ENCODE results near the gene LRSAM1.
A peak's percentile ranks its signal among the peaks of the same experiment; 100 is the strongest.

Gene LRSAM1

DNA sequence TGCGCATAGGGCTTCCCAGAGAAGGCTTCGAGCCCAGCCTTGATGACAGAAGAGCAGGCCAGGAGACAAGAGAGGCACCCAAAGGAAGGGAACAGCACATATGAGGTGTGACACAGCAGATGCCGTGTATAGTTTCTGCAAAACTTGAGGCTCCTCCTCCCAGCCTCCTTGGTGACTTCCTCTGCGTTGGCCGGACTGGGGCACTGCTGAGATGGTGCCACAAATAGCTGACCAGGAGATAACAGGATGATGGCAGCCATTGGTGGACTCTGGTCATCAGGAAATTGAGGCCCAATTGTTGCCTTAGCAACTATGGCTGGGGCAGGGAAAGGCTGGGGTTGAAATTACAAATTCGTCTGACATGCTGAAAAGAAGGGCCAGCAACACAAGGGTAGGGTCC, 32.0 kb upstream of the LRSAM1 start:
- H3K9me3 Mint-ChIP-seq: no peaks in the 10 kb centered on the region
- H3K36me3 Mint-ChIP-seq (ENCODE audit: insufficient read depth): peaks cover 14% of the 10 kb centered on the region
- no peak for ATAC-seq (replicated peaks)
- no peak for DNase-seq
- H3K27me3 Mint-ChIP-seq: no peaks in the 10 kb centered on the region
- H3K27ac Mint-ChIP-seq: no peak overlapping the region
- H3K4me3 Mint-ChIP-seq: no peak overlapping the region
- peaks cover 21 to 27% of the 10 kb centered on the region in 2 donors for H3K4me1 Mint-ChIP-seq (ENCODE audit: low read depth in 2 of 2)

DNA sequence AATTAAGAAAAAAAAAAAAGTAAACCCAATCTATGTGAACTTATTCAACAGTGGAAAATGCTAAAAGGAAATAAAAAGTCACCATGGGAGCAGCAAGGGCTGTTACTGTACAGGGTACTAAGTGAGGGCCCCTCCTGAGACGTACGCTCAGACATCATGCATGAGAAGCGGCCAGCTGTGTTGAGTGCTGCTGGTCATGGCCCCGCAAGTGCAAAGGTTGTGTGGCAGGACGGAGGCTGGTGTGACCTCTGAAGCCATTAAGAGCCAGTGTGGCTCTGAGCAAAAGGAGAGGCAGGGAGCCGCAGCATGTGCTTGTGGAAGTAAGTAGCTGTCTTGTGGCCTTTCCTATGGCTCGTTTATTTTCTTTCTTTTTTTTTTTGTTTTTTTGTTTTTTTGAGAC, 30.3 kb upstream of the LRSAM1 start:
- ATAC-seq (replicated peaks) (no peak), DNase-seq (no peak)
- Mint-ChIP-seq H3K27ac (no peak overlapping the region), H3K36me3 (ENCODE audit: insufficient read depth) (peaks cover 25% of the 10 kb centered on the region), H3K4me3 (no peak overlapping the region), H3K9me3 (no peaks in the 10 kb centered on the region), H3K27me3 (no peaks in the 10 kb centered on the region), H3K4me1 (ENCODE audit: low read depth in 2 of 2) (peaks cover 33 to 44% of the 10 kb centered on the region in 2 donors)

DNA sequence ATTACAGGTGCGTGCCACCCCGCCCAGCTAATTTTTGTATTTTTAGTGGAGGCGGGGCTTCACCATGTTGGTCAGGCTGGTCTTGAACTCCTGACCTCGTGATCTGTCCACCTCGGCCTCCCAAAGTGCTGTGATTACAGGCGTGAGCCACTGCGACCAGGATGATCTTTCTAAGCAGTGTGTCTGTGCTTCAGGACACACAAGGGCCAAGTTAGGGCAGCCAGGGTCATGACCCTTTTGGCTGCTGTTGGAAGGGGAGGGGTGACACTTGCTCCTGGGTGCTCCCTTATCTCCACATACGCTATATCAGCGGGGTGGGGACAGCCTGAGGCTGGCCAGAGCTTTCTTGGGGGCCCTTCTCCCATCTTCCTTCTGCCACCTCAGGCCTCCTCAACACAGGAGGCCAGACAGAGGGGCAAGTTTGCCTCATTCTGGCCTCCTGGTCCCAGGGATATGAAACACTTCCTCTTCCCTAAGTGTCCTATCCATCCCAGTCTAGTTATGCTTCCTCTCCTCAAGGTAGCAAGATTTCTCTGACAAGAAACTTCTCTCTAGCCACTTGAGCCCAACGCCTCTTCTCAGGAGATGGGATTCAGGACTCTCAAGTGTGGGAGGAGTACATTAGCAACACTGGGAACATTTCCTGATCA, 29.1 kb upstream of the LRSAM1 start:
- peaks cover 40 to 47% of the 10 kb centered on the region in 2 donors for H3K4me1 Mint-ChIP-seq (ENCODE audit: low read depth in 2 of 2)
- peaks cover 34% of the 10 kb centered on the region for H3K36me3 Mint-ChIP-seq (ENCODE audit: insufficient read depth)
- H3K4me3 Mint-ChIP-seq: peak overlapping the region; percentile 99 to 100
- no peaks in the 10 kb centered on the region for H3K9me3 Mint-ChIP-seq
- H3K27me3 Mint-ChIP-seq: no peaks in the 10 kb centered on the region
- ATAC-seq (replicated peaks) (no peak), DNase-seq (no peak)
- no peak overlapping the region for H3K27ac Mint-ChIP-seq

DNA sequence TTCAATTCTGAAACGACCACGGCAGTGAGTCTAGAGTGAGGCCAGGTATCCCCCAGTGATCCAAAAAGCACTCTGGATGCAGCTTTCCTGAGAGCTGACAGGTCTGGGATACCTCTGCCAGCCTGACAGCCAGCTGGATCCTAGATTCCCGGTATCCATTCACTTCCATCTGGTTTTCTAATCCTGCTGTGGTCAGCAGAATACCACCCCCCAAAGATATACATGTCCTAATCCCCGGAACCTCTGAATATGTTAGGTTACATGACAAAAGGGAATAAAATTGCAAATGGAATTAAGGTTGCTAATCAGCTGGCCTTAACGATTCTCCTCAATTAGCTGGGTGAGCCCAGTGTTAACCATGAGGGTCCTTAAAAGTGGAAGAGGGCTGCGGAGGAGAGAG, 28.5 kb upstream of the LRSAM1 start:
- Mint-ChIP-seq H3K36me3 (ENCODE audit: insufficient read depth) (peaks cover 37% of the 10 kb centered on the region), H3K27me3 (no peaks in the 10 kb centered on the region), H3K27ac (peak overlapping the region; percentile 99), H3K4me3 (peak overlapping the region; percentile 99 to 100), H3K4me1 (ENCODE audit: low read depth in 2 of 2) (peaks cover 40 to 43% of the 10 kb centered on the region in 2 donors), H3K9me3 (no peaks in the 10 kb centered on the region)
- ATAC-seq (replicated peaks): no peak
- no peak for DNase-seq

DNA sequence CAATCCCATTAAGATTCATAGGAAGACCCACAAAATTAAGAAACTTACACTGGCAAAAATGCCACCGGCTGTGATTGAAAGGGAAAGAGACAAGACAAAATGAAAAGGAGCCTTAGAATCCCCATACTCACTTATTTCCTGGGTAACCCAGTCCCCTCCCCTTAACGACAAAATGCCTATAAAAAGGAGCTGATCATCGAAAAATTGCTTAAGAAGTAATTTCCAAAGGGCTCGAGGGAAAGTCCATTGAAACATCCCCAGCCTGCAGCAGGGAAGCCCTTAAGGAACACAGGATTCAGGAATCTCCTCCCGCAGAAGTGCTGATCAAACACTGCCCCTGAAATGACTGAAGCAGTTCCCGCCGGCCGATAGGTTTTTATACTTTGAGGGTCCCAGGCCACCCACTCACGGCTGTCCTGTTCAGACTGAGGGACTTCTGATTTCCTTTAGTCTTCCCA, 27.8 kb upstream of the LRSAM1 start:
- H3K27me3 Mint-ChIP-seq: no peaks in the 10 kb centered on the region
- peaks cover 40% of the 10 kb centered on the region for H3K36me3 Mint-ChIP-seq (ENCODE audit: insufficient read depth)
- peaks cover 37 to 47% of the 10 kb centered on the region in 2 donors for H3K4me1 Mint-ChIP-seq (ENCODE audit: low read depth in 2 of 2)
- H3K4me3 Mint-ChIP-seq: peak overlapping the region; percentile 99 to 100
- DNase-seq (no peak), ATAC-seq (replicated peaks) (no peak)
- H3K27ac Mint-ChIP-seq: peak overlapping the region; percentile 99
- no peaks in the 10 kb centered on the region for H3K9me3 Mint-ChIP-seq

DNA sequence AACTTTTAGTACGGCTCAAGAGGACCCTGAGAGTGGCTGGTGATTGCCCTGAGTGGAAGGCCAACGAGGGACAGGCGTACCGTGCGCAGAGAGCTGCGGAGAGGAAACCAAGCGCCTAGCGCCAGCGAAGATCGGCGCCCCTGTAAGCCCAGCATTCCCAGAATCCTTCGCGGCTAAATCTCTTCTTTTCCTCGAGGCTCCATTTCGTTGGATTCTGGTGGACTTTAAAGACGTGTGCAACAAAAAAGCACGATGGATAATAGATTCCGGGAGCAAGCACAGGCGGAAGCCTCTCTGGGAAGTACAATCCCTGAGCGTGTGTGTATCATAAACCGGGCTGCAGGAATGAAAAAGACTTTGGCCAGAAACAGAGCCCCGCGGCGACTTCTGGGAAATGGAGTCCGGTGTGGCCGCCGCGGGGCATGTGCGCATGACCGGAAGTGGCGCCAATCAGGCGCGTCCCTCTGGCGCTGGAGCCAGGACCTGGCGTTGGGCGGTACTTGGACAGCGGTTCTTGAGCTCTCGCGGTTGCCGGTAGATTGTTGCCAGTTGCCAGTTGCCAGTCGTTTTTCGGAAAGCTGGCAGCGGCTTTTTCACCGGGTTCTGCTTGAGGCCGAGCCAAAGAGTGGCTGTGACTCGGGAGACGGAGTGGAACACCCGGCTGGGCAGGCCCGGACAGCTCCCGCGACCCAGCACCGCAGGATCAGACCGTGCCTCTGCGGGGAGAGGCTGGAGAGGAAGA, 27.2 kb upstream of the LRSAM1 start, which contains the start of gene ZNF79:
Gene ZNF79 (plus strand): TSS at position 449 of the 742 bp plus-strand sequence. CDS start 406 bp downstream, outside the sequence.
- Mint-ChIP-seq H3K36me3 (ENCODE audit: insufficient read depth) (peaks cover 44% of the 10 kb centered on the region), H3K4me3 (peak within 1 kb of the TSS; percentile 99 to 100), H3K4me1 (ENCODE audit: low read depth in 2 of 2) (peaks cover 38 to 47% of the 10 kb centered on the region in 2 donors), H3K27me3 (no peaks in the 10 kb centered on the region), H3K27ac (peak within 1 kb of the TSS; percentile 99), H3K9me3 (no peaks in the 10 kb centered on the region)
- peak; percentile 86 for ATAC-seq (replicated peaks)
- DNase-seq: peak; percentile 88 to 89 (median 88)

DNA sequence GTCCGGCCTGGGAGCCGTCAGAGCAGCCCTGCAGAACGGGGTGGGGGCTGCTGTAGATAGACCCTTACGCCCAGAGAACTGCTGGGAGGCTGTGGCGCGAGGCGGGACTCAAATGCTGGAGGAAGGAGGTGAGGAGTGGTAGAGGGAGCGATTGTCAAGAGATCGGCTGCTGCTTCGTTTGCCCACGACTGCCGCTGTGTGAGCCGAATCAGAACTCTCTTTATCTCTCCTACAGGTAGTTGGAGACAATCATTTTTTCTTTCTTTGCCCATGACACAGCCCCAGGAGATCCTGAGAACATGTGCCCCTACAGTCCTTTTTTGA, 26.7 kb upstream of the LRSAM1 start:
- Mint-ChIP-seq H3K27ac (peak overlapping the region; percentile 99), H3K36me3 (ENCODE audit: insufficient read depth) (peaks cover 48% of the 10 kb centered on the region), H3K27me3 (no peaks in the 10 kb centered on the region), H3K4me3 (peak overlapping the region; percentile 99 to 100), H3K9me3 (no peaks in the 10 kb centered on the region), H3K4me1 (ENCODE audit: low read depth in 2 of 2) (peaks cover 38 to 47% of the 10 kb centered on the region in 2 donors)
- DNase-seq (peak in 1 of 3 experiments; percentile 25), ATAC-seq (replicated peaks) (peak; percentile 34)

DNA sequence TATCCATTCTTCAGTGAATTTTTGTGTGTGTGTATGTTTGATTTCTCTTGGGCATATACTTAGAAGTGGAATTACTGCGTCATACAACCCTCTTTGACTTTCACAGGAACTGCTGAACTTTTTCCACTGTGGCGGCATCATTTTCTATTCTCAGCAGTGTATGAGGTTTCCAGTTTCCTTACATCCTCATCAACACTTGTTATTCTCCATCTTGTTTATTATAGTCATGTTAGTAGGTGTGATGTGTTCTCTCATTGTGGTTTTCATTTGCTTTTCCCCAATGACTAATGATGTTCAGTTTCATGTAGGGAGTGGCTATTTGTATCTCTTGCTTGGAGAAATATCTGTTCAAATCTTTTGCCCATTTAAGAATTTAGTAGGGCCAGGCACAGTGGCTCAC, 24.6 kb upstream of the LRSAM1 start:
- Mint-ChIP-seq H3K4me1 (ENCODE audit: low read depth in 2 of 2) (peaks cover 47% of the 10 kb centered on the region in 2 donors), H3K9me3 (no peaks in the 10 kb centered on the region), H3K27ac (peak overlapping the region; percentile 99), H3K27me3 (no peaks in the 10 kb centered on the region), H3K4me3 (peak overlapping the region; percentile 99 to 100), H3K36me3 (ENCODE audit: insufficient read depth) (peaks cover 67% of the 10 kb centered on the region)
- DNase-seq (no peak), ATAC-seq (replicated peaks) (peak; percentile 25)

DNA sequence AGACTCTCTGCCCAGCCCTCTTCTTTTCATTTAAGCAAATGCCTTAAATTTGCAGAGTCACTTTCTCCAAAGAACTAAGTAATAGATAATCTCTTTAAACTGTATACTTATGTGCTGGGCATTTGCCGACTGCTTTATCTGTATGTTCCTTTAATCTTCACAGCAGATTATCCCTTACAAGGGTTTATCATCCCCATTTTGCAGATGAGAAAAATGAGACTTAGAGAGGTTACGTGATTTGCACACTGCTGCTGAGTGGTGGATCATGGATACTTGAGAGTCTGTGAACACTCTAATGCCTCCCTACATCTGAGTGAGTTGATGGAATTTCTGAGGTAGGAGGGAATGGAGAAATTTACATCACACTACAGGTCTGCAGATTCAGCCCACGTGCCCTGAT, 23.0 kb upstream of the LRSAM1 start:
- H3K4me3 Mint-ChIP-seq: no peak overlapping the region
- peaks cover 69% of the 10 kb centered on the region for H3K36me3 Mint-ChIP-seq (ENCODE audit: insufficient read depth)

DNA sequence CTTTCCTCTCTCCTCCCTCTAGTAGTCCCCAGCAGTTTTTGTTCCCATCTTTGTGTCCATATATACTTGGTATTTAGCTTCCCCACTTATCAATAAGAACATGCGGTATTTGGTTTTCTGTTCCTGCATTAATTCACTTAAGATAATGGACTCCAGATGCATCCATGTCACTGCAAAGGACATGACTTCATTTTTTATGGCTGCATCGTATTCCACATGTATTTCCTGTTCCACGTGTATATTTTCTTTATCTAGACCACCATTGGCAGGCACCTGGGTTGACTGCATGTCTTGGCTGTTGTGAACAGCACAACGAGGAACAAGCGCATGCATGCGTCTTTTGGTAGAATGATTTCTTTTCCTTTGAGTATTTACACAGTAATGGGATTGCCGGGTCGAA, 20.9 kb upstream of the LRSAM1 start:
- Mint-ChIP-seq H3K4me1 (ENCODE audit: low read depth in 2 of 2) (peaks cover 26 to 32% of the 10 kb centered on the region in 2 donors), H3K27me3 (no peaks in the 10 kb centered on the region), H3K4me3 (no peak overlapping the region), H3K9me3 (no peaks in the 10 kb centered on the region), H3K36me3 (ENCODE audit: insufficient read depth) (peaks cover 72% of the 10 kb centered on the region), H3K27ac (peak overlapping the region in 1 of 2 donors; percentile 56)
- ATAC-seq (replicated peaks) (no peak), DNase-seq (no peak)

More for the DNA sequence above, 23.0 kb upstream of the LRSAM1 start:
- H3K27me3 Mint-ChIP-seq: no peaks in the 10 kb centered on the region
- H3K9me3 Mint-ChIP-seq: no peaks in the 10 kb centered on the region
- H3K4me1 Mint-ChIP-seq (ENCODE audit: low read depth in 2 of 2): peaks cover 39 to 40% of the 10 kb centered on the region in 2 donors
- peak overlapping the region in 1 of 2 donors; percentile 71 for H3K27ac Mint-ChIP-seq
- DNase-seq: no peak
- no peak for ATAC-seq (replicated peaks)

DNA sequence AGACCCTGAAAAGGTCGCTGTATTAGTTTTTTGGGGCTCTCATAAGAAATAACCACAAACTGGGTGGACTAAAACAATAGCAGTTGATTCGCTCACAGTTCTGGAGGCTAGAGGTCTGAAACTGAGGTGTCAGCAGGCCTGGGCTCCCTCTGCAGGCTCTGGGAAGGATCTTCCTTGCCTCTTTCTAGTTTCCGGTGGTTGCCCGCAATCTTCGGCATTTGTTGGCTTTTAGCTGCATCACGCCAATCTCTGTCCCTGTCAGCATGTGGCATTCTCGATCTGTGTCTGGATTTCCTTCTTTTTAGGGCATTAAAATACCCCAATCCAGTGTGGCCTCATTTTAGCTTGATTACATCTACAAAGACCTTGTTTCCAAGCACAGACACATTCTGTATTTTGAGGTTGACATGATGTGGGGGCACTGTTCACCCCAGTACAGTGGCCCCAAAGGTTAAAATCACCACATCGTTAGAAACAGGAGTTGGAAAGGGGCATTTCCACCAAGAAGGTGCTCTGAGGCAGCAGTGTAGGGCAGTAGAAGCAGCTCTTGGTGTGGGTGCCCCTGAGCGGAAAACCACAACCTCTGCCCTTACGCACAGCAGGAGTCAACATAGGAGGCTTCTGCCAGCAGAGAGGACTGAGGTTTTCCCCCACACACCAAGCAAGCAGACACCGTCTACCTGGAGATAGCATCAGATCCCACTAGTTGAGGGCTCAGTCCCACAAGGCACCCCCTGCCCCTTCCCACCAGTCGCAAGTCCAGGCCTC, 13.6 kb upstream of the LRSAM1 start:
- DNase-seq: peak; percentile 33 to 54 (median 45)
- H3K36me3 Mint-ChIP-seq (ENCODE audit: insufficient read depth): peaks cover 82% of the 10 kb centered on the region
- peaks cover 25 to 27% of the 10 kb centered on the region in 2 donors for H3K4me1 Mint-ChIP-seq (ENCODE audit: low read depth in 2 of 2)
- peak; percentile 90 for ATAC-seq (replicated peaks)
- no peaks in the 10 kb centered on the region for H3K27me3 Mint-ChIP-seq
- no peaks in the 10 kb centered on the region for H3K9me3 Mint-ChIP-seq
- peak overlapping the region; percentile 89 to 93 for H3K27ac Mint-ChIP-seq
- peak overlapping the region; percentile 47 to 68 for H3K4me3 Mint-ChIP-seq

DNA sequence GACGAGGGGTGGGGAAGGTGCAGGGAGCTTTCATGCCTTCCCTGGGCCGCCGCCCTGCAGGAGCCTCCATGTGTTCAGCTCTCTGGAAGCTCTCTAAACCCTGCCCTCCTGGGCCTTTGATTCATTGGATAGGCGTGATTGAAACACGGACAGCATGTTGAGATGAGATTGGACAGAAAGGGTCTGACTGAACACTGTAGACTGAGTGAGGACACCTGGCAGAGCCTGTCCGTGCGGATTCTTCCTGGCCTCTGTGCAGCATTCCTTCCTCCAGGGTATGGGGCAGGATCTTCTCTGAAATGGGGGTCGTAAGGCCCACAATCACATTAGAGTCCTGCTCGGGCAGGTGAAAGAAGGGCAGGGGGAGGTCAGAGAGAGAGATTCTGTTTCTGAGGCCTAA, 12.9 kb upstream of the LRSAM1 start:
- Mint-ChIP-seq H3K27ac (peak overlapping the region; percentile 89 to 93), H3K36me3 (ENCODE audit: insufficient read depth) (peaks cover 86% of the 10 kb centered on the region), H3K4me1 (ENCODE audit: low read depth in 2 of 2) (peaks cover 25 to 27% of the 10 kb centered on the region in 2 donors), H3K27me3 (no peaks in the 10 kb centered on the region), H3K9me3 (no peaks in the 10 kb centered on the region), H3K4me3 (peak overlapping the region; percentile 47 to 68)
- DNase-seq: no peak
- no peak for ATAC-seq (replicated peaks)

DNA sequence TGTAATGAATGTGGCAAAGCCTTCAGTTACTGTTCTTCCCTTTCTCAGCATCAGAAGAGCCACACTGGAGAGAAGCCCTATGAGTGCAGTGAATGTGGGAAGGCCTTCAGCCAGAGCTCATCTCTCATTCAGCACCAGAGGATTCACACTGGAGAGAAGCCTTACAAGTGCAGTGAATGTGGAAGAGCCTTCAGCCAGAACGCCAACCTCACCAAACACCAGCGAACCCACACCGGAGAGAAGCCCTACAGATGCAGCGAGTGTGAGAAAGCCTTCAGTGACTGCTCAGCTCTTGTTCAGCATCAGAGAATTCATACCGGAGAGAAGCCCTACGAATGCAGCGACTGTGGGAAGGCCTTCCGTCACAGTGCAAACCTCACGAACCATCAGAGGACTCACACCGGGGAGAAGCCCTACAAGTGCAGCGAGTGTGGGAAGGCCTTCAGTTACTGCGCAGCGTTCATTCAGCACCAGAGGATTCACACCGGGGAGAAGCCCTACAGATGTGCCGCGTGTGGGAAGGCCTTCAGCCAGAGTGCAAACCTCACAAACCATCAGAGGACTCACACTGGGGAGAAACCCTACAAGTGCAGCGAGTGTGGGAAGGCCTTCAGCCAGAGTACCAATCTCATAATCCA, 6.9 kb upstream of the LRSAM1 start:
- DNase-seq (no peak), ATAC-seq (replicated peaks) (no peak)
- H3K27ac Mint-ChIP-seq: peak overlapping the region in 1 of 2 donors; percentile 29
- no peak overlapping the region for H3K4me3 Mint-ChIP-seq
- no peaks in the 10 kb centered on the region for H3K27me3 Mint-ChIP-seq
- peaks cover 13 to 18% of the 10 kb centered on the region in 2 donors for H3K4me1 Mint-ChIP-seq (ENCODE audit: low read depth in 2 of 2)
- peaks cover 94% of the 10 kb centered on the region for H3K36me3 Mint-ChIP-seq (ENCODE audit: insufficient read depth)
- no peaks in the 10 kb centered on the region for H3K9me3 Mint-ChIP-seq

All from effector memory CD8-positive, alpha-beta T cell (primary cell).